Measurements from ENCODE around the gene TFF3.

The TFF3 gene

GRCh38 chr21:42289926-42290325 is 25.3 kb downstream of the TFF3 start:
- TF ChIP-seq GATA1 (IDR thresholded peaks at IDR 0.05; ENCODE audit: low read depth, low read length), result no peak
- no peak for TF ChIP-seq POLR2A (IDR thresholded peaks at IDR 0.05; ENCODE audit: low read length)
- no peak for DNase-seq

- no peak for DNase-seq
- TF ChIP-seq GATA1 (IDR thresholded peaks at IDR 0.05; ENCODE audit: low read depth, low read length) (no peak), POLR2A (IDR thresholded peaks at IDR 0.05; ENCODE audit: low read length) (no peak)
These were observed 26.2 kb downstream of the TFF3 start for GRCh38 chr21:42288962-42289361.

GRCh38 chr21:42287193-42288083 is 27.8 kb downstream of the TFF3 start:
- no peak for DNase-seq

GRCh38 chr21:42286416-42286815 is 28.8 kb downstream of the TFF3 start:
- no peak for DNase-seq
- TF ChIP-seq POLR2A (IDR thresholded peaks at IDR 0.05; ENCODE audit: low read length), result no peak
- TF ChIP-seq GATA1 (IDR thresholded peaks at IDR 0.05; ENCODE audit: low read depth, low read length), result no peak

More at GRCh38 chr21:42287193-42288083, 27.8 kb downstream of the TFF3 start:
- TF ChIP-seq GATA1 (IDR thresholded peaks at IDR 0.05; ENCODE audit: low read depth, low read length) (no peak), POLR2A (IDR thresholded peaks at IDR 0.05; ENCODE audit: low read length) (no peak)

GRCh38 chr21:42285569-42286245 is 29.5 kb downstream of the TFF3 start:
- no peak for TF ChIP-seq POLR2A (IDR thresholded peaks at IDR 0.05; ENCODE audit: low read length)
- TF ChIP-seq GATA1 (IDR thresholded peaks at IDR 0.05; ENCODE audit: low read depth, low read length), result no peak
- no peak for DNase-seq

- TF ChIP-seq POLR2A (IDR thresholded peaks at IDR 0.05; ENCODE audit: low read length), result no peak
- no peak for TF ChIP-seq GATA1 (IDR thresholded peaks at IDR 0.05; ENCODE audit: low read depth, low read length)
- no peak for DNase-seq
These were observed 32.5 kb downstream of the TFF3 start for GRCh38 chr21:42282715-42283114.

- DNase-seq, result no peak
- TF ChIP-seq POLR2A (IDR thresholded peaks at IDR 0.05; ENCODE audit: low read length), result no peak
- TF ChIP-seq GATA1 (IDR thresholded peaks at IDR 0.05; ENCODE audit: low read depth, low read length), result no peak
These were observed 33.2 kb downstream of the TFF3 start for GRCh38 chr21:42282021-42282420.

GRCh38 chr21:42281181-42281680 is 34.0 kb downstream of the TFF3 start:
- no peak for TF ChIP-seq POLR2A (IDR thresholded peaks at IDR 0.05; ENCODE audit: low read length)
- DNase-seq, result no peak

GRCh38 chr21:42280356-42281180 is 34.6 kb downstream of the TFF3 start:
- TF ChIP-seq GATA1 (IDR thresholded peaks at IDR 0.05; ENCODE audit: low read depth, low read length), result no peak
- no peak for TF ChIP-seq POLR2A (IDR thresholded peaks at IDR 0.05; ENCODE audit: low read length)
- DNase-seq, result no peak

- TF ChIP-seq POLR2A (IDR thresholded peaks at IDR 0.05; ENCODE audit: low read length) (no peak), GATA1 (IDR thresholded peaks at IDR 0.05; ENCODE audit: low read depth, low read length) (no peak)
- no peak for DNase-seq
These were observed 35.3 kb downstream of the TFF3 start for GRCh38 chr21:42279888-42280287.

GRCh38 chr21:42279341-42279871 is 35.8 kb downstream of the TFF3 start:
- no peak for DNase-seq
- TF ChIP-seq GATA1 (IDR thresholded peaks at IDR 0.05; ENCODE audit: low read depth, low read length), result no peak
- no peak for TF ChIP-seq POLR2A (IDR thresholded peaks at IDR 0.05; ENCODE audit: low read length)

GRCh38 chr21:42278451-42279149 is 36.6 kb downstream of the TFF3 start:
- no peak for TF ChIP-seq GATA1 (IDR thresholded peaks at IDR 0.05; ENCODE audit: low read depth, low read length)
- TF ChIP-seq POLR2A (IDR thresholded peaks at IDR 0.05; ENCODE audit: low read length), result no peak
- no peak for DNase-seq

GRCh38 chr21:42277593-42277992 is 37.6 kb downstream of the TFF3 start:
- no peak for TF ChIP-seq GATA1 (IDR thresholded peaks at IDR 0.05; ENCODE audit: low read depth, low read length)
- TF ChIP-seq POLR2A (IDR thresholded peaks at IDR 0.05; ENCODE audit: low read length), result no peak
- DNase-seq, result no peak

Measured in erythroblast (primary cell).